Measurements from ENCODE around the gene DOCK8.
"Not testable (repeated sequence)": the region's sequence is repeated elsewhere in the genome, so short reads cannot be mapped to it uniquely, and the experiment has no call there.

DOCK8 gene
- total RNA-seq = 469 to 938 (median 710) reads per million in 4 experiments

DNA sequence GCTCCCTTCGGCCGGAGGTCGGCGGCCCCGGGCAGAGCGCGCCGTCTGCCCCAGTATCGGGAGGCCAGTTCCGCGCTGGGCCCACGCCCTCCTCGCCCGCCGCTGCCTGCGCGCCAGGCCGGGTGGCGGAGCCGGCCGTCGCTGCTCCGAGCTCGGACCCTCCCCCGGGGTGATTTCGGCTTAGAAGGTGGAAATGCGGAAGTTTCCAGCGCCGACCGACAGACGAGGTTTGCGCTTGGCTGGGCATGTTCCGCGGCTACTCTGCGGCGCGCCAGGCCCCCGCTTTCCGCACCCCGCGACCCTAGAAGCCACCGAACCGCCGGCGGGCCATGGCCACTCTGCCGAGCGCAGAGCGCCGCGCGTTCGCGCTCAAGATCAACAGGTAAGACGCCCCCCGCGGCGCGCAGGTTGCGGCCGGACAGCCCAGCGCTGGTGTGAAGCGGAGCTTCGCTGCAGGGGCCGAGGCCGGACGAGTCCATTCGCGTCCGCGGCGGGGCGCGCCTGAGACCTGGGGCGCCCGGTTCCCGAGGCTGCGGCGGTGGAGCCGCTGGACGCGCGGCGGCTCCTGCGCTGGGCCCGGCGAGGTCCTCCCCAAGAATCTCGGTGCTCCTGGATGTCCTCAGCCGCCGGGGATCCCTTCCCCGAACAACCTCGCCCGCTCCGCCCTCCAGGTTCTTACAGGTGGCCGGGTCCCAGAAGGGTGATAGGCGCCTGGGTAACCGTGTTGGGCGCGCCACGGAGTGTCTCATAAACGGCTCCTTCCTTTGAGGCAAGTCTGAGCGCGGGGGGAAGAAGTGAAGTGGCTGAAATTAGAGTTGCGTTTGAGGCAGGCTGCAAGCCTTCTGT, at the start of gene DOCK8:
Gene DOCK8, plus strand, starts transcription at position 218 of the 846 bp plus-strand sequence. Its CDS starts 112 bp downstream, at position 330.
- DNase-seq = no peak

DNA sequence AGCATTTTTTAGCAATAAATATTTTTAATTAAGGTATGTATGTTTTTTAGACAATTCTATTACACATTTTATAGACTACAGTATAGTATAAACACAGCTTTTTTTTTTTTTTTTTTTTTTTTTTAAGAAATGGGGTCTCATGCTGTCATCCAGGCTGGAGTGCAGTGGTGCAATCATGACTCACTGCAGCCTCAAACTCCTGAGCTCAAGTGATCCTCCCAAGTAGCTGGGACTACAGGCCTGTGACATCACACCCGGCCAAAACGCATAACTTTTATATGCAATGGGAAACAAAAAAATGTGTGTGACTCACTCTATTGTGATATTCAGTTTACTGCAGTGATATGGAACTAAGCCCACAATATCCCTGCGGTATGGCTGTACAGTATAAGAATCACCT, 44.9 kb upstream of the DOCK8 start:
- not testable (repeated sequence) for DNase-seq

DNA sequence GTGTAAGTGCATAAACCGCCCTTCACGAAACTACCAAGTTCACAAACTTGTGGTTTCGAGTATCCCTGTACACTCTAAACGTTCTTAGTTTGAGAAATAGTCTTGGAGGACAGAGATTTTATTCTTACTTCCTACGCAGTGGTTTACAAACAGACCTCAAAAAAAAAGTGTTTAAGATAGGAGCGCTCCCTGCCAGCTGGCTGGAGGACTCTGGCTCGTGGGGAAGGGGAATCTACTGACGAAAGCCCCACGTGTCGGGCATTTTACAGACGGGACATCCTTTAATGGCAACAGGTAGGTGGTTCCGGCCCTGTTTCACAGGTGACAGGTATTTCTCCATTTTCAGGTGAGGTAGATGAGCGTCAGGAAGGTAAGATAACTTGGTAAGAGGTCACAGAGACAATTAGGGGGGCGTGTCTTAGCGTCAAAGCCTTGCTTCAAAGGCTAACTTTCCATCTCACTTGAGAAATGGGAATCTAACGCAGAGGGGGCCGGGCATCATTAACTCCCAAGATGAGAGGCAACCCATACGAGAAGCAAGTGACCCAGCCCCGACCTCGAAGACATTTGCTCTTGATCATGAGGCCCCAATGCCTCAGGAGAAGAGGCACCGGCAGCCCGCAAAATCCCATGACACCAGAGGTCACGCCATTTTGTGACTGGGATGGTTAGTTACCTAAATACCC, 36.4 kb upstream of the DOCK8 start:
- DNase-seq = not testable (repeated sequence)

DNA sequence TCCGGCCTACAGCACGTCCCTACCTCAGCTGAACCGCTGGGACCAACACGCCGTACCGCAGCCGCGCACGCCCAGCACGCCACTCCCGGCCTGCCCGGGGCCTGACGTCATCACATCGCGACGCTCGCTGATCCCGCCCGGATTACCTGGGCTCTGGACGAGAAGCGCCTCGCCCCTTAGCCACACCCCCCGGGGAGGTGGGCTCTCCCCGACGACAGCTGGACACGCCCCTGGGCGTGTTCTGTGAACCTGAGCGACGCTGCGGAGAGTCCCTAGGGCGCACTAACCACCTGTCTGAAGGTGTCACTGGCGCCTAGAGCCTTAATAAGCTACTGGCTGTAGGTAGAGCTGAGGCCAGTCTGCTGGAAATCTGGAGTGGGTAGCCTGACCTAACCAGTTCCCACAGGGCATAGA, 35.7 kb upstream of the DOCK8 start, which contains the start of gene ZNG1A:
Gene ZNG1A, minus strand, starts transcription at position 87 of the 414 bp plus-strand sequence. CDS start 87 bp downstream, outside the sequence.
- peak; percentile 69 for DNase-seq

DNA sequence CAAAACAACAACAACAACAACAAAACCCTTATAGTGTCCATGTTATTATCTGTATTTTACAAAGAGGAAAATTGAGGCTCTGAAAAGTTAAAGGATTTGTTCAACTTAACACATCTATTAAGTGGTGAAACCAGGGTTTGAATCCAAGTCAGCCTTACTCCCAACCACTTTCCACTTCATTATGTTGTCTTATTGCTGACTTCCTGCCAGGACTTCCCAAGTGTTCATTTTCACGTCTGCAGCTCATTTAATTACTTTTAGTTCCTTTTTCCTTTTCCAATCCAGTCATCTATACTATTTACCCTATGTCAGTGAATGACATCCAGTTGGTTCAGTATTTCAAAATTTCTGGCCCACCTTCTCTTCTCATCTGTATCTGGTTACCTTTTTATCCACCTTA, 15.1 kb upstream of the DOCK8 start:
- DNase-seq = not testable (repeated sequence)

DNA sequence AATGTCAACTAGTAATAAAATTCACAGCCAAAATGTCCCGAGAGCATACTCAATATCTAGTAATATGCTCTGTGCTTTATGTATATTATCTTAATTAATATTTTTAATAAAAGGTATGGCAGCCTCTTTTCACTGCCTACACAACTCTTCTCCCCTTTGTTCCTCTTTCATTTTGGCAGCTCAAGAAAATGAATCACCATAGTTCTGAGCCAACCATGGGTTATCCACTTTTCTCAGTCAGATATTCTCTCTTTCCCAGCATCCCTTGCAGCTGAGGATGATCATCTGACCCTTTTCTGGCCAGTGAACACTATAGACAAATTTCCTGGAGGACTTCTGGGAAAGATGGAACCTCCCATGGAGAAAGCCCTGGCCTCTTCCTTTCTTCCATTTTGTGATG, 8.2 kb upstream of the DOCK8 start:
- no peak for DNase-seq

DNA sequence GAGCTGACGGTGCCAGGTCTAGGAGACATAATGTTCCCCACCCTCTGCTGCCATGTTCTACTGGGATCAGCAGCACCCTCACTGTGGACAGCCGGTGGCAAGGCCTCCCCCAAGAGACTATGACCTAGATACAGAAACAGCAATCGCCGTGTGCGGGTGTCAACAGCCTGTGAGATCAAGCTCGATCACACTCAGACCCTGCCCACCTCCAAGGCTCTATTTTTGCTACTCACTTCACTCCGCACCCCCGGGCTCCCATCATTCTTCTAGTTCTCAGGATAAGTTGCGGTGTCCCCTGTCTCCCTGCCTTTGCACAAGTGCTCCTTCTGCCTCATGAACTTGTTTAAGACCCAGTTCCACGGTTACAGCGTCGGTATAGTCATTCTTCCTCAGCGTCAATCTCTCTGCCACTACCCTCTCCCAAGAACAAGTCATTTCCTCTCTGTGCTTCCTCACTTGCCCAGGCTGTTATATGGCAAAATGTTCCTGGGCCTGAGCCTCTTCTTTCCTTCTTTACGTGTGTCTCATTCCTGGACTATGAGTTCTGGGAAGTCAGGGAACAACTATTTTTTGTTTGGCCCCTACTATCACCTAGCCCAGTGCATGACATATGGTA, 5.4 kb upstream of the DOCK8 start:
- no peak for DNase-seq

DNA sequence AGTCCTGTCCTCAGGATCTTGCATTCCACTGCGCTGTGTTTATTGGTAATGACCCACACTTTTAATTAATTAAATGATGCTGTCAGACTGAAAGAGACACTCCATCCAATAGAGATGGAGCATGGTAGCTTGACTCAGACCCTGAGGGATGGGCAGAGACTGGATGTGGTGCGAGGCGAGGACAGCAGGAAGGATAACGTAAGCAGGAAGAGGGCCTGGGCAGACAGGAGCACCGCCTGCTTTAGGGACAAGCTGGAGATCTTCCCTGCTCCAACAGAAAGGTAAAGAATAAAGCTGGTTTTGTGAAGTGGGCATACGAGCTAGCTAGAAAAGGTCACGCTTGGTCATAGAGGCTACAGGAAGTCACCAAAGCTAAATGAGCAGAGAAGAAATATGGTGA, 3.6 kb upstream of the DOCK8 start:
- DNase-seq = no peak

DNA sequence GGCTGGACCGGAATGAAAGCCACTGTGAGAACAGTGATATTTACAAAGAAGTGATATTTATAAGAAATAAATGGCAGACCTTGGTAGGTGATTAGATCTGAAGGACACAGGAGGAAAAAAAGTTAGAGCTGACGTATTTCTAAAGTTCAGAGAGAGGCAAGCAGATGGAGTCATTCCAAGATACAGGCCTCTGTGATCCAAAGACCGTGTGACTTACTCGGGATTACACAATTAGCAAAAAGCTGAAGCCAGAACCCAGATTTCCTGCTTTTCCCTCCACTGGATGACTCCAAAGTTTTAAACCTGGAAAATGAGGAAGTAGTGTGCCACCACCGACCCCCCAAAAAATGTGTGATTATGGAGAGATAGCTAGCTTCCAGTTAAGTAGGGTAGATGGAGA, 3.1 kb upstream of the DOCK8 start:
- DNase-seq = no peak

DNA sequence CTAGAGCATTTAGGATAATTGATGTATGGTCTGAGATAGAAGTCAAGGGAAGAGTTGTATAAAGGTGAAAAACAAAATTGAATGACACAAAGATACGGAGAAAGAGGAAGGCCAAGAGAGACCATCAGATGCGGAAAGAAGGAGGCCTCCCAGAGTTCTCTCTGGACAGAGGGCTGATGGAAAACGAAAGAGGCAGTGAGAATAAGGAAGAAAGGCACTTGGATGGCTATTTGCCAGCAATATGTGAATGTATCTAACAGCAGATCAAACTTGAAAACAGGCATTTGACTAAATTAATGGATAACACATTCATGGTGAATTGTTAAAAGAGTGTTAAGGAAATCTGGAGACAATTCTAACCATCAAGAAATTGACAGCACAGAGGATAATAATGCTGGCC, 2.4 kb upstream of the DOCK8 start:
- DNase-seq = no peak

DNA sequence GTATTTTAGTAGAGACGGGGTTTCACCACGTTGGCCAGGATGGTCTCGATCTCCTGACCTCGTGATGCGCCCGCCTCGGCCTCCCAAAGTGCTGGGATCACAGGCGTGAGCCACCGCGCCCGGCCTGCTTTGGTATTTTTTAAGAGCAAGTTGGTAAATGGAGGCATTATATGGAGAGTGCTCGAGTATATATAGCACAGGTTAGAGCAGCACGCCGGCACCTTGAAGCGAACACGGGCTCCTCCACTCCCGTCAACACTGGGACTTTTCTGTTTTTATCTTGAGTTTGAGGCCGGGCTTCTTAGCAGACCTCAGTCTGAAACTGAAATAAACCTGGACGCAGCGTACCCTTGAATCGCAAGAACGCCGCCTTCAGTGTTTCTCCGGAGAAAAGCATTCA, 764 bp upstream of the DOCK8 start:
- not testable (repeated sequence) for DNase-seq

DNA sequence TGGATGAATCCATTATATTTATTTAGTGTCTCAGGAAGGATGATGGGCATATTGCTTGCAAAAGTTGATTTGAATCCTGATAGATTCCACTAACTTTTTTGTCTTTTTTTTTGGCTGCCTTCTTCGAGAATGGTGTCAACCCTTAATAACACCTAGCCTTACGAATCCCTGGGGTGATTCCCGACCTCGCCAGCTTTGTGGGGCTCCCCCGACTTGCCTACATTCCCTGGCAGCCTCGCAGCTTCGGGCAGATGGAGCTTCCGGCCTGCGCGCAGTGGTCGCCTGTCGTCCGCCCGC, 366 bp upstream of the DOCK8 start:
- DNase-seq = no peak

DNA sequence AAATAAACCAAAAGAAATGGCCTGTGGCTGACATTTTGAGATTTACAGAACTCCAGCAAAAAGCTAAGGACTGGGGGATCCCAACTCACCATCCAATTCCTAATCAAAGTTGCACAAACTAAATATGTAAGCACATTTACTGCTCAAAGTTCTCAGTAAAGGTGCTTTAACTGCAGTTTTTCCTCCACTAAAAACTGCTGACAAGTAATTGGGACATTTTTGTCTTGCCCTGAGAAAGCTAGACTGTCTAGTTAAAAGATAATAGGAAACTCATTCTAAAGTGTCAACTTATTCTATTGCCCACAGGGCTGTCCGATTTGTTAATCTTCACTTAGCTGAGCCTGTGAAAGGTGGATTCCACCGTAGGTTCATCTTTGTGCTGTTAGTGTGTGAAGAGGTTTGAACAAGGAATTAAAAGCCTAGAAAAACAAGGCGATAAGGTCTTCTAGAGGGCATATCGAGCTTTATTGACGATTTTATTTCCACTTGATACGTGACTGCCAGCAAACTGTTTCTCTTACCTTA, 1.0 kb downstream of the DOCK8 start:
- DNase-seq = no peak

DNA sequence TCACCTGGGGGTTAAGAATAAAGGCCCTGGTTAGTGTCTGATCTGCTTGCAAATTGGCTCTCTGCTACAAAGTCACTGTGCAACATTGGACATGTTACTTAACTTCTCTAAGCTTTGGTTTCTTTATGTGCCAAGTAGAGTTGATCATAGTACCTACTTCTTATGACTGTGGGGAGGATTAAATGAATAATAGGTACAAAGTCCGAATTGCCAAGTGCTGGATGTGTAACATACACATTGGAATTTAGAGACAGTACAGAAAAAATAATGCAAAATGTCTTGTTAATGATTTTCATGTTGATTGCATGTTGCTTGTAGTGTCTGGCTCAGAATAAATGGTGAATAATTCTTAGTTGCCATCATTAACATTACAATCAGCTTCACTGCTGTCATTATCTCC, 2.2 kb downstream of the DOCK8 start:
- DNase-seq = no peak

DNA sequence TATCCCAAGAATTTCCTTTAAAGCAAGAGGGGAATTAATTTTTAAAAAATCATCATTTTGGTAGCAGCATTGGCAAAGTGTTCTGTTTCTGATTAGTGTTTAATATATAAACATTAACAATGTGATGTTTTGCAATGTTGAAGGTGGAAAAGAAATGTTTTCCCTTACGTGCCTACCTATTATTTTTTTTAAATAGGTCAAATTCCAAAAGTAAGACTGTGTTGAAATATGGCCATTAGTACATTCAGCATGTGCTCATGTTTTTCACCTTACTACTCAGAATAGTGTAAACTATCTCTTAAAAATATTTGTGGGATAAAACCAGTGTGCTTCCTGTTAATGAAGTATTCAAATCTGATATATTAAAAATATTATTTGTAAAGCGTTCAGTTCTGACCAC, 3.3 kb downstream of the DOCK8 start:
- no peak for DNase-seq

DNA sequence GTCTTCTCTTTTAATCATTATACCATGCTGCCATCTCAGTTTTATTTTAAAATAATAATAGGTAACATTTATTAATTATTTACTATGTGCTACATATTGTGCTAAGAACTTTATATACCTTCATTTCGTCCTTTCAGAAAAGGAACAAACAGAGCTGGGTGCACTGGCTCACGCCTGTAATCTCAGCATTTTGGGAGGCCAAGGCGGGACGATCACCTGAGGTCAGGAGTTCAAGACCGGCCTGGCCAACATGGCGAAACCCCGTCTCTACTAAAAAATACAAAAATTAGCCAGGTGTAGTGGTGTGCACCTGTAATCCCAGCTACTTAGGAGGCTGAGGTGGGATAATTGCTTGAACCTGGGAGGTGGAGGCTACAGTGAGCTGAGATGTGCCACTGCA, 4.4 kb downstream of the DOCK8 start:
- DNase-seq = not testable (repeated sequence)

DNA sequence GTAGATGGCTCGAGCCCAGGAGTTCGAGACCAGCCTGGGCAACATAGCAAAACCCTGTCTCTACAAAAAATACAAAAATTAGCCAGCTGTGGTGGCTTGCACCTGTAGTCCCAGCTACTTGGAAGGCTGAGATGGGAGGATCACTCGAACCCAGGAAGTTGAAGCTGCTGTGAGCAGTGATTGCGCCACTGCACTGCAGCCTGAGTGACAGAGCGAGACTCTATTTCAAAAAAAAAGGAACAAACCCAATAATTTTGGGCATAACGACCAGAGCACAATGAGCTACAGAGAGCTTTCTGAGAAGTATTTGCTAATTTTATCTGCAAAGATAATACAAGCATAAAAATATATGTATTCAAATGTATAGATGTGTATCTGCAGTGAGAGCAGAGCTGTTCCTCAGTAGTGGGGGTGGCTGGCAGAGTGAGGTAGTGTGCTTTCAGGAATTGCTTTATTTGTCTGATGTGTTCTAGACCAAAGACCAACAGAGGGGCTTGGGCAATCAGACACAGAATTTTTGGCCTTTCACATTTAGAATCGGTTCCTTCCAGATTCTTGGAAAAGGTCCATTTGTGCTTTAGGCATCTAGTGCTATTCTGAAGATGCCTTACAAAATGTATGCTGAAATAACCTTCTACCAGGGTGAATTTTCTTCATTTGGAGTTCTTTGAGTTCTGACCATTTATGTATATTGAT, 5.2 kb downstream of the DOCK8 start:
- DNase-seq = no peak

DNA sequence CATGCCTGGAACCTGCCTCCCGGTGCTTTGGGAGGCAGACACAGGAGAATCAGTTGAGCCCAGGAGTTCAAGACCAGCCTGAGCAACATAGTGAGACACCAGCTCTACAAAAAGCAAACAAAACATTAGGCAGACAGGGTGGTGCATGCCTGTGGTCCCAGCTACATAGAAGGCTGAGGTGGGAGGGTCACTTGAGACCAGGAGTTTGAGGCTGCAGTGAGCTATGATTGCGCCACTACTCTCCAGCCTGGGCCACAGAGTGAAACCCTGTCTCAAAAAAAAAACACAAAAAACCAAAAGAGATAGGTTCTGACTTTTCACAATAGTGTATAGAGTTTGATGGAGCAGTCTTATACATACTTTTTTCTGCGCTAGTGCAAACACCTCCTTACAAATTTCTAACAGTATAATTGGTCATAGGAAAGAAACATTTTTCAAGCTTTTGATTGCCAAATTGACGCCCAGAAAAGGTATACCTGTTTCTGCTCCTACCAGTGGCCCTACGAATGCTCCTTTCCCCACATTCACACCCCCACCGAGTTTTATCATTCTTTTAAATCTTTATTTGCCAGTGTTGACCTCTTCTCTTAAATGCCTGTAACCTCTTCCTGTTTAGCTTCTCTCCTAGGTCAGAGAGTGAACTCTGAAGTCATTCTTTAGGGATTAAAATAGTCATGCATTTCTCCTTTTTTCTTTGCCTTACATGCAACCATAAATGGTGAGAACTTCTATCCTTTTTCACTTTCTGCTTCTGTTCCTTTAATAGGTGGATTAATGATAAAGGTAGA, 7.5 kb downstream of the DOCK8 start:
- no peak for DNase-seq

DNA sequence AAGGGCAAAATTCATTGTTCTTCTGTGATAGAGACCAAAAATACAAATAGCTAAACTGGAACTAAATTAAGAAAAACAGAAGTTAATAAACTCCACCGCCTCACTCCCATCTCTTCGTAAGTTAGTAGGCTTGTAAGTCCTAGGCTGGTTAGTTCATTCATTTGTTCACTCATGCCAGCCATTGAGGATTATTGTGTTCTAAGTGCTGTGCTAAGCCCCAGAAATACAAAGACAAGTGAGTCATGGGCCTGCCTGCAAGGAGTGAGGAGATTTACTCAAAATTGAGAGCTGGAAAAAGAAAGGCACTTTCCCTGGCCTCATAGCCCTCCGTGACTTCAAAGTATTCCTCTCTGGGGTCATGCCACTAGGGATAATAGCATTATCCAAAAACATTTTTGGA, 8.5 kb downstream of the DOCK8 start:
- DNase-seq = no peak

DNA sequence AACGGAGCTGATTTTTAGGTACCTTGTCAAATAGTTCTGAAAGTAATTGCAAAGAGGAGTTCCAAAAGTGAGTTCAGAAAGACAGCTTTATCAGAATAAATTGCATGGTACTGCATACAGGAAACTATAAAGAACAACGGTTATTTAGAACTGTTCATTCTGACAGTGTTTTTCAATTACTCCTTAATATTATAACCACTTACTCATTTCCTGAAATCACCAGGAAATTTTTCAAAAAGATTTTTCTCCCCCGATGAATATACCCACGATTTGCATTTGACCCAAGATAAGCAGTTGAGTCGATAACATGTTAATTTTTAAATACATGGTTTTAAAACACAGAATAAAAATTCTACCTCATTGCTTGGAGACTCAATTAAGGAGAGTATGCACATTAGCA, 9.4 kb downstream of the DOCK8 start:
- no peak for DNase-seq

DNA sequence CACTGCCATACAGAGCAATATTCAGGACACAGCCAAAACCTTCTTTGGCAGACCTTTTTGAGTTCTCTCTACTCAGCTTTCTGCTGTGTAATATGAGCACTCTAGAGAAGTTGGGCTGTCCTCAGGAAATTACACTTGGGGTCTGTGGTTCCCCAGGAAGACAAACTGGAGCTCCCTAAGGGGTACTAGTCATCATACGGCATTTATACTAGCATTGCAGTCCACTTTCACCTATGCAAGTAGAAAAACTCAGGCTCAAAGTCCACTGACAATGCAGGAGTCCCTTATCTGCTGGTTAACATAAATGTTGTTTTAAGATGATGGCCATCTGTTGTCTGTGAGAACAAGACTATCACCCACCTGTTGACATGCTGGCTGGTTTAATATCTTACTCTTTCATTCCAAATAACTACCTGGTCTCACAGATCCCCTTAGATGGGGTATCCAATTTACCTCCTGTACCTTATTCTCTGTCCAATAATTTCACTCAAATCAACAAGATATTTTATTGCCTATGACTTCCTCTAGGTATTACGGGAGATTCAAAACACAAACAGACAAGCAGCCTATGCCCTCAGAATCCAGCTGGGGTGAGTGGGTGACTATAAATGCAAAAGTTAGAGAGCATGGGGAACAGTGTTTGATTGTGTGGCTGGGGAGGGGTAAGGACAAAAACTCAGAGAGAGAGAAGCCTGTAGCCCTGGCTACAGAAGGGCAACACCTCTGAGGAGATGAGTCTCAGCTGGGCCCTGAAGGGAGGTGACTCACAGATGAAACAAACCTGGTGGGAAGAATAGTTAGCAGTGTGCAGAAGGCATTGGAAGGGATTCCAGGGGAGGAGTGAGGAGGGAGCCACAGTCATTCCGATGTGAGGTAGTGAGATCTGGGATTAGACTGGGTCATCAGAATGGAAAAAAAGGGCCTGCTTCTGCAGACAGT, 10.2 kb downstream of the DOCK8 start:
- no peak for DNase-seq

Data from effector CD8-positive, alpha-beta T cell (primary cell).